WTC11 (cell line): ENCODE results near the gene WASHC3. TPM values are rescaled to one million over a fixed set of nuclear protein-coding genes. Genes with fewer than 3 reads are reported as not detected.

Experiments used
- ATAC-seq: fragments of 200-7000 bp; cut with Tn5 transposase; 2 replicates; pipeline ENCODE4 v1.10.0; 2021; ENCODE audit warnings: mild to moderate bottlenecking, moderate library complexity
- CTCF ChIA-PET: fragments of 300-600 bp; sonication (Branson Sonifier 250); formaldehyde crosslinking; loops from one replicate; lab custom pipeline; 2021; ENCODE audit warnings: antibody characterized with exemption; lab: Charles Lee
- POLR2A ChIA-PET: fragments of 350-600 bp; sonication (Branson Sonifier 250); formaldehyde crosslinking; loops from one replicate; lab custom pipeline; 2021; ENCODE audit warnings: antibody characterized with exemption; lab: Charles Lee
- DNase-seq: peaks from one replicate; pipeline ENCODE4 v3.0.0; 2021; ENCODE audit warnings: low spot score
- H3K27ac Mint-ChIP-seq: 2 replicates; pipeline ENCODE4 v1.8.0; 2021; ENCODE audit warnings: mixed read lengths
- H3K27me3 Mint-ChIP-seq: 2 replicates; pipeline ENCODE4 v1.8.0; 2021; ENCODE audit warnings: low read depth, mild to moderate bottlenecking, moderate library complexity, mixed read lengths
- H3K36me3 Mint-ChIP-seq: 2 replicates; pipeline ENCODE4 v1.8.0; 2021; ENCODE audit warnings: mixed read lengths
- H3K4me1 Mint-ChIP-seq: 2 replicates; pipeline ENCODE4 v1.8.0; 2022; ENCODE audit warnings: mixed read lengths
- H3K4me3 Mint-ChIP-seq: 2 replicates; pipeline ENCODE4 v1.8.0; 2021; ENCODE audit warnings: mild to moderate bottlenecking, moderate library complexity, mixed read lengths
- H3K9me3 Mint-ChIP-seq: 2 replicates; pipeline ENCODE4 v1.8.0; 2021; ENCODE audit warnings: mixed read lengths
- CDX4 ChIP-seq: fragments of 250-450 bp; sonication (Bioruptor Pico); IDR thresholded peaks from 2 replicates; pipeline ENCODE4 v1.9.0; 2021; ENCODE audit warnings: moderate library complexity, mild to moderate bottlenecking, inconsistent platforms, borderline replicate concordance
- E2F1 ChIP-seq: sonication (generic); formaldehyde crosslinking; IDR thresholded peaks from 2 replicates; pipeline ENCODE4 v1.8.0; 2022; ENCODE audit warnings: mild to moderate bottlenecking, missing genetic modification reagents
- ESRRA ChIP-seq: sonication (generic); formaldehyde crosslinking; IDR thresholded peaks from 2 replicates; pipeline ENCODE4 v1.8.1; 2022; ENCODE audit warnings: mild to moderate bottlenecking, missing genetic modification reagents, borderline replicate concordance
- FOXK1 ChIP-seq: sonication (generic); formaldehyde crosslinking; IDR thresholded peaks from 2 replicates; pipeline ENCODE4 v1.8.0; 2022; ENCODE audit warnings: mild to moderate bottlenecking, moderate library complexity, missing genetic modification reagents
- FOXP4 ChIP-seq: sonication (generic); formaldehyde crosslinking; IDR thresholded peaks from 2 replicates; pipeline ENCODE4 v1.8.0; 2022; ENCODE audit warnings: mild to moderate bottlenecking, missing genetic modification reagents
- HMGXB4 ChIP-seq: sonication (generic); formaldehyde crosslinking; IDR thresholded peaks from 2 replicates; pipeline ENCODE4 v1.8.1; 2023; ENCODE audit warnings: mild to moderate bottlenecking, moderate library complexity, missing genetic modification reagents
- IRF1 ChIP-seq: sonication (generic); formaldehyde crosslinking; IDR thresholded peaks from 2 replicates; pipeline ENCODE4 v1.8.0; 2023; ENCODE audit warnings: missing genetic modification reagents
- JAZF1 ChIP-seq: fragments of 250-450 bp; sonication (Bioruptor Pico); IDR thresholded peaks from 2 replicates; pipeline ENCODE4 v1.9.0; 2021; ENCODE audit warnings: moderate library complexity, mild to moderate bottlenecking, inconsistent platforms
- NFATC4 ChIP-seq: fragments of 250-450 bp; sonication (Bioruptor Pico); IDR thresholded peaks from 2 replicates; pipeline ENCODE4 v1.9.0; 2021; ENCODE audit warnings: mild to moderate bottlenecking
- NFE2L1 ChIP-seq: sonication (generic); formaldehyde crosslinking; IDR thresholded peaks from 2 replicates; pipeline ENCODE4 v1.8.1; 2023; ENCODE audit warnings: missing genetic modification reagents
- STAT6 ChIP-seq: sonication (generic); formaldehyde crosslinking; conservative IDR thresholded peaks from 2 replicates; pipeline ENCODE4 v1.8.1; 2023; ENCODE audit warnings: mild to moderate bottlenecking, low read depth, missing genetic modification reagents, moderate library complexity
- TEAD4 ChIP-seq: sonication (generic); formaldehyde crosslinking; IDR thresholded peaks from 2 replicates; pipeline ENCODE4 v1.8.0; 2022; ENCODE audit warnings: mild to moderate bottlenecking, missing genetic modification reagents
- USF1 ChIP-seq: sonication (generic); formaldehyde crosslinking; IDR thresholded peaks from 2 replicates; pipeline ENCODE4 v1.8.0; 2022; ENCODE audit warnings: mild to moderate bottlenecking, missing genetic modification reagents
- ZNF138 ChIP-seq: sonication (generic); formaldehyde crosslinking; conservative IDR thresholded peaks from 2 replicates; pipeline ENCODE4 v1.8.1; 2022; ENCODE audit warnings: mild to moderate bottlenecking, moderate library complexity, missing genetic modification reagents
- ZNF396 ChIP-seq: fragments of 250-450 bp; sonication (Bioruptor Pico); IDR thresholded peaks from 2 replicates; pipeline ENCODE4 v1.8.0; 2021; ENCODE audit warnings: mild to moderate bottlenecking, moderate library complexity, borderline replicate concordance
- ZSCAN18 ChIP-seq: fragments of 250-450 bp; sonication (Bioruptor Pico); IDR thresholded peaks from 2 replicates; pipeline ENCODE4 v2.1.2; 2022; ENCODE audit warnings: mild to moderate bottlenecking, moderate library complexity
- total RNA-seq: library from RNA; stranded (reverse); gene quantifications from 3 replicates; pipeline ENCODE4 v1.2.3, GENCODE V29; 2021

Gene WASHC3
- total RNA-seq, 1 experiment from 2014 or later, result 6.0 TPM

GRCh38 chr12:102031852-102032251 is 29.9 kb downstream of the WASHC3 start:
- ATAC-seq, result no peak
- TF ChIP-seq ZSCAN18 (CRISPR knock-in tag) (no peak), JAZF1 (no peak)
- Mint-ChIP-seq H3K27me3 (no peaks in the 10 kb centered on the region), H3K4me3 (no peak overlapping the region), H3K4me1 (no peaks in the 10 kb centered on the region), H3K9me3 (no peaks in the 10 kb centered on the region), H3K27ac (no peak overlapping the region), H3K36me3 (no peaks in the 10 kb centered on the region)
- no peak for DNase-seq
- POLR2A ChIA-PET, result no interaction called here
- CTCF ChIA-PET, result no interaction called here

GRCh38 chr12:102029141-102029540 is 32.6 kb downstream of the WASHC3 start:
- DNase-seq (no peak), ATAC-seq (no peak)
- ChIA-PET CTCF (no interaction called here), POLR2A (no interaction called here)
- TF ChIP-seq ZNF138 (CRISPR knock-in tag) (no peak), STAT6 (no peak), USF1 (no peak), CDX4 (CRISPR knock-in tag) (no peak), NFATC4 (CRISPR knock-in tag) (no peak), FOXP4 (CRISPR knock-in tag) (no peak), ESRRA (CRISPR knock-in tag) (no peak), NFE2L1 (CRISPR knock-in tag) (no peak), ZNF396 (CRISPR knock-in tag) (no peak), TEAD4 (CRISPR knock-in tag) (no peak), E2F1 (CRISPR knock-in tag) (no peak), IRF1 (CRISPR knock-in tag) (no peak), HMGXB4 (CRISPR knock-in tag) (no peak), FOXK1 (CRISPR knock-in tag) (no peak)
- Mint-ChIP-seq H3K27me3 (no peaks in the 10 kb centered on the region), H3K4me1 (no peaks in the 10 kb centered on the region), H3K9me3 (no peaks in the 10 kb centered on the region), H3K27ac (no peak overlapping the region), H3K4me3 (no peak overlapping the region), H3K36me3 (no peaks in the 10 kb centered on the region)
